HCT116 (cell line): ENCODE results near the gene LIN52. TPM values are rescaled to one million over a fixed set of nuclear protein-coding genes. Genes with fewer than 3 reads are reported as not detected.

Experiments used
- ATAC-seq: fragments of 200-7000 bp; cut with Tn5 transposase; 2 replicates; pipeline ENCODE4 v1.9.1; 2020; ENCODE audit warnings: mild to moderate bottlenecking, moderate library complexity
- BruUV-seq: library from RNA; stranded (reverse); fragments of 400-500 nt; replicated peaks from 2 replicates; lab custom pipeline; 2021; lab: Mats Ljungman, UMichigan
- CTCF ChIA-PET: fragments of 300-600 bp; sonication (Branson Sonifier 250); formaldehyde crosslinking; loops from one replicate; lab custom pipeline; 2021; ENCODE audit warnings: antibody characterized with exemption; lab: Charles Lee
- POLR2A ChIA-PET: fragments of 300-600, 350-600 bp; sonication (Branson Sonifier 250); formaldehyde crosslinking; loops from one replicate; lab custom pipeline; 2021; ENCODE audit warnings: antibody characterized with exemption; lab: Charles Lee
- RAD21 ChIA-PET, 2 experiments: fragments of 300-600 bp; sonication (Branson Sonifier 250); formaldehyde crosslinking; loops; one replicate each; lab custom pipeline; 2023; ENCODE audit warnings: low total read pairs in 2 of 2; ENCODE audit not compliant: uncharacterized antibody in 2 of 2, unreplicated experiment in 2 of 2, low non-redundant PET in 1 of 2; lab: Charles Lee
- DNase-seq: peaks from one replicate; pipeline ENCODE4 v3.0.0-alpha.2; 2010; ENCODE audit warnings: low read depth, low spot score
- H2AFZ ChIP-seq: fragments of 200-600 bp; shearing (Covaris generic), sonication (generic); 2 replicates; pipeline ENCODE4 v1.6.1; 2017; ENCODE audit warnings: low read depth, mixed run types, mixed read lengths, antibody characterized with exemption, low read length; ENCODE audit not compliant: poor library complexity, severe bottlenecking
- H3K27ac ChIP-seq: 2 replicates; pipeline ENCODE4 v1.5.1; 2012; ENCODE audit warnings: low read depth, low read length
- H3K27me3 ChIP-seq: fragments of 200-600 bp; sonication (generic); 2 replicates; pipeline ENCODE4 v1.6.1; 2016; ENCODE audit warnings: mixed run types, low read length, mixed read lengths; ENCODE audit not compliant: insufficient read depth
- H3K36me3 ChIP-seq, 2 experiments: fragments of 200-500 bp in 1 of 2; fragments of 200-600 bp in 1 of 2; sonication (Bioruptor generic) in 1 of 2; sonication (generic) in 1 of 2; 2 replicates each; pipeline versions ENCODE4 v1.5.1 to v1.6.1; 2014 to 2016; ENCODE audit warnings: low read length in 2 of 2, inconsistent platforms in 1 of 2, mixed read lengths in 1 of 2, mixed run types in 1 of 2; ENCODE audit not compliant: insufficient read depth in 2 of 2, control insufficient read depth in 1 of 2
- H3K4me1 ChIP-seq, 2 experiments: fragments of 200-600 bp in 1 of 2; sonication (generic) in 1 of 2; 2 replicates each; pipeline versions ENCODE4 v1.5.1 to v1.6.1; 2012 to 2017; ENCODE audit warnings: low read length in 2 of 2, inconsistent platforms in 1 of 2, mild to moderate bottlenecking in 1 of 2, mixed read lengths in 1 of 2, mixed run types in 1 of 2, moderate library complexity in 1 of 2; ENCODE audit not compliant: insufficient read depth in 2 of 2, control insufficient read depth in 1 of 2
- H3K4me2 ChIP-seq: fragments of 200-600 bp; sonication (generic); 2 replicates; pipeline ENCODE4 v1.6.1; 2017; ENCODE audit warnings: mixed run types, low read length, mixed read lengths
- H3K4me3 ChIP-seq, 2 experiments: fragments of 200-600 bp in 1 of 2; sonication (generic) in 1 of 2; replicated peaks in 1 of 2; 2 replicates each; pipeline ENCODE4 v1.5.1; 2011 to 2016; ENCODE audit warnings: low read length in 2 of 2, control low read depth in 1 of 2, low read depth in 1 of 2, mild to moderate bottlenecking in 1 of 2, mixed read lengths in 1 of 2, mixed run types in 1 of 2
- H3K79me2 ChIP-seq: fragments of 200-600 bp; sonication (generic); 2 replicates; pipeline ENCODE4 v1.6.1; 2017; ENCODE audit warnings: mild to moderate bottlenecking, mixed run types, low read length, moderate library complexity, mixed read lengths; ENCODE audit not compliant: insufficient read depth
- H3K9ac ChIP-seq: fragments of 200-600 bp; sonication (generic); 2 replicates; pipeline ENCODE4 v1.6.1; 2016; ENCODE audit warnings: low read length, mixed read lengths
- H3K9me2 ChIP-seq: fragments of 200-600 bp; sonication (generic), shearing (Covaris generic); 2 replicates; pipeline ENCODE4 v1.6.1; 2017; ENCODE audit warnings: mixed run types, mild to moderate bottlenecking, moderate library complexity; ENCODE audit not compliant: insufficient read depth
- H3K9me3 ChIP-seq, 2 experiments: fragments of 200-500 bp in 1 of 2; fragments of 200-600 bp in 1 of 2; sonication (Bioruptor generic) in 1 of 2; sonication (generic) in 1 of 2; 2 replicates each; pipeline ENCODE4 v1.6.1; 2014 to 2017; ENCODE audit warnings: low read length in 2 of 2, mixed read lengths in 2 of 2, inconsistent platforms in 1 of 2, low read depth in 1 of 2, mild to moderate bottlenecking in 1 of 2, mixed run types in 1 of 2, moderate library complexity in 1 of 2; ENCODE audit not compliant: control insufficient read depth in 1 of 2, insufficient read depth in 1 of 2
- H4K20me1 ChIP-seq: fragments of 200-600 bp; sonication (generic), shearing (Covaris generic); 2 replicates; pipeline ENCODE4 v1.6.1; 2017; ENCODE audit warnings: mixed run types, mild to moderate bottlenecking, moderate library complexity; ENCODE audit not compliant: insufficient read depth
- ATF3 ChIP-seq: IDR thresholded peaks from 2 replicates; pipeline ENCODE4 v1.6.1; 2012
- CEBPB ChIP-seq: IDR thresholded peaks from 2 replicates; pipeline ENCODE4 v1.6.1; 2012; ENCODE audit warnings: low read depth
- EGR1 ChIP-seq: IDR thresholded peaks from 2 replicates; pipeline ENCODE4 v1.6.1; 2012; ENCODE audit warnings: low read depth
- ELF1 ChIP-seq: IDR thresholded peaks from 2 replicates; pipeline ENCODE4 v1.6.1; 2012; ENCODE audit warnings: low read depth, borderline replicate concordance
- EZH2phosphoT487 ChIP-seq: fragments of 200-600 bp; IDR thresholded peaks from 2 replicates; pipeline ENCODE4 v1.6.1; 2018; ENCODE audit warnings: antibody characterized with exemption, borderline replicate concordance
- MAX ChIP-seq: IDR thresholded peaks from 2 replicates; pipeline ENCODE4 v1.6.1; 2012
- POLR2A ChIP-seq: IDR thresholded peaks from 2 replicates; pipeline ENCODE4 v1.7.0; 2011; ENCODE audit warnings: borderline replicate concordance; ENCODE audit not compliant: insufficient read depth, insufficient read length; ENCODE audit errors: extremely low read depth
- POLR2AphosphoS5 ChIP-seq: IDR thresholded peaks from 2 replicates; pipeline ENCODE4 v1.6.1; 2011; ENCODE audit warnings: mild to moderate bottlenecking, low read depth, low read length, moderate library complexity
- SIN3A ChIP-seq: IDR thresholded peaks from 2 replicates; pipeline ENCODE4 v1.6.1; 2012; ENCODE audit warnings: low read depth
- SP1 ChIP-seq: IDR thresholded peaks from 2 replicates; pipeline ENCODE4 v1.6.1; 2012; ENCODE audit warnings: low read depth
- SRF ChIP-seq: IDR thresholded peaks from 2 replicates; pipeline ENCODE4 v1.6.1; 2012; ENCODE audit warnings: low read depth
- TCF7L2 ChIP-seq: IDR thresholded peaks from 2 replicates; pipeline ENCODE4 v1.7.0; 2011; ENCODE audit warnings: borderline replicate concordance, inconsistent platforms; ENCODE audit not compliant: insufficient read depth, insufficient read length; ENCODE audit errors: extremely low read depth
- YY1 ChIP-seq: IDR thresholded peaks from 2 replicates; pipeline ENCODE4 v1.6.1; 2011; ENCODE audit warnings: low read length, low read depth, moderate library complexity, mild to moderate bottlenecking; ENCODE audit not compliant: insufficient replicate concordance; ENCODE audit errors: extremely low read depth
- ZBTB33 ChIP-seq: IDR thresholded peaks from 2 replicates; pipeline ENCODE4 v1.6.1; 2011; ENCODE audit warnings: mild to moderate bottlenecking, low read length, moderate library complexity; ENCODE audit not compliant: insufficient replicate concordance; ENCODE audit errors: extremely low read depth
- ZFX ChIP-seq: fragments of 450-650 bp; IDR thresholded peaks from 2 replicates; pipeline ENCODE4 v1.6.1; 2017
- ZNF274 ChIP-seq: fragments of 200-500 bp; sonication (Bioruptor generic); IDR thresholded peaks from 2 replicates; pipeline ENCODE4 v1.6.1; 2014; ENCODE audit warnings: mild to moderate bottlenecking, low read depth, low read length, inconsistent platforms
- intact Hi-C: fragments of 100-400 bp; cut with micrococcal nuclease; formaldehyde crosslinking; loops from 2 replicates; pipeline ENCODE4 v1.10.0; 2022
- total RNA-seq: library from RNA; stranded (reverse); gene quantifications from one replicate; pipeline ENCODE4 v1.2.1, GENCODE V29; 2021; ENCODE audit not compliant: unreplicated experiment

Gene LIN52
- total RNA-seq, 1 experiment from 2014 or later: 9.6 TPM

- ATAC-seq: no peak
- H3K27me3 ChIP-seq: no peaks in the 10 kb centered on the region
- no peaks in the 10 kb centered on the region for H3K4me1 ChIP-seq
- H3K79me2 ChIP-seq: no peaks in the 10 kb centered on the region
- H3K9me2 ChIP-seq: no peaks in the 10 kb centered on the region
- H3K4me2 ChIP-seq: no peak overlapping the region
- no peak overlapping the region for H3K27ac ChIP-seq
- no peak overlapping the region for H3K4me3 ChIP-seq
- BruUV-seq: no TSS peak
- ChIA-PET RAD21 (no interaction called here), CTCF (no interaction called here), POLR2A (no interaction called here)
- no peak overlapping the region for H2AFZ ChIP-seq
- intact Hi-C loops: no loop called here
- H4K20me1 ChIP-seq: no peaks in the 10 kb centered on the region
- no peak for DNase-seq
- no peak overlapping the region for H3K9ac ChIP-seq
- no peak for TF ChIP-seq ZBTB33
- no peak for TF ChIP-seq ZNF274
- no peak for TF ChIP-seq SIN3A
- no peak for TF ChIP-seq ATF3
- no peak for TF ChIP-seq MAX
- TF ChIP-seq POLR2AphosphoS5: no peak
- TF ChIP-seq YY1: no peak
- no peaks in the 10 kb centered on the region for H3K9me3 ChIP-seq
- no peaks in the 10 kb centered on the region for H3K36me3 ChIP-seq
Observed at GRCh38 chr14:74144789-74145188, 60.0 kb downstream of the LIN52 start.

- Histone ChIP-seq H3K9me2 (no peaks in the 10 kb centered on the region), H3K27me3 (no peaks in the 10 kb centered on the region), H3K9me3 (no peaks in the 10 kb centered on the region), H3K79me2 (no peaks in the 10 kb centered on the region), H2AFZ (no peak overlapping the region), H3K4me3 (no peak overlapping the region), H3K36me3 (no peaks in the 10 kb centered on the region), H3K9ac (no peak overlapping the region), H3K4me1 (no peaks in the 10 kb centered on the region), H3K4me2 (no peak overlapping the region), H3K27ac (no peak overlapping the region), H4K20me1 (no peaks in the 10 kb centered on the region)
- intact Hi-C loops: no loop called here
- ATAC-seq: no peak
- RAD21 ChIA-PET: no interaction called here
- no peak for DNase-seq
- CTCF ChIA-PET: no interaction called here
- BruUV-seq: no TSS peak
- POLR2A ChIA-PET: no interaction called here
- TF ChIP-seq ZBTB33 (no peak), EGR1 (no peak), EZH2phosphoT487 (no peak), CEBPB (no peak), SIN3A (no peak), SRF (no peak), TCF7L2 (no peak), POLR2AphosphoS5 (no peak), ZNF274 (no peak), ELF1 (no peak), ATF3 (no peak), ZFX (no peak), POLR2A (no peak), SP1 (no peak)
Observed at GRCh38 chr14:74147571-74147970, 62.8 kb downstream of the LIN52 start.
